SK-N-SH (cell line): ENCODE results near the gene RAB33B. TPM values are rescaled to one million over a fixed set of nuclear protein-coding genes. Genes with fewer than 3 reads are reported as not detected.

ENCODE experiments used
- CTCF ChIA-PET: fragments of 300-600, 350-600 bp; formaldehyde crosslinking; extraction: SDS; loops from one replicate; lab custom pipeline; 2021; lab: Yijun Ruan, JAX
- POLR2A ChIA-PET: fragments of 350-600 bp; sonication (Branson Sonifier 250); formaldehyde crosslinking; extraction: SDS; loops from one replicate; lab custom pipeline; 2020; ENCODE audit warnings: antibody characterized with exemption, inconsistent platforms; lab: Yijun Ruan, JAX
- DNase-seq: peaks from one replicate; pipeline ENCODE4 v3.0.0; 2012
- H2AFZ ChIP-seq: fragments of 200-600 bp; sonication (generic); 2 replicates; pipeline ENCODE4 v1.8.1; 2016; ENCODE audit warnings: antibody characterized with exemption, mild to moderate bottlenecking, low read depth
- H3F3A ChIP-seq: fragments of 200-600 bp; sonication (generic); replicated peaks from 2 replicates; pipeline ENCODE3; 2016; ENCODE audit warnings: antibody characterized with exemption, mild to moderate bottlenecking; ENCODE audit not compliant: insufficient read depth
- H3K27ac ChIP-seq, 2 experiments: fragments of 200-500 bp in 1 of 2; fragments of 200-600 bp in 1 of 2; sonication (Bioruptor generic) in 1 of 2; sonication (generic), shearing (Covaris generic) in 1 of 2; 2 replicates each; pipeline versions ENCODE4 v1.5.1 to v1.6.1; 2014 to 2016; ENCODE audit warnings: low read depth in 2 of 2, inconsistent platforms in 1 of 2, low read length in 1 of 2, mild to moderate bottlenecking in 1 of 2, mixed read lengths in 1 of 2
- H3K27me3 ChIP-seq: fragments of 200-600 bp; sonication (generic), shearing (Covaris generic); 2 replicates; pipeline ENCODE4 v1.6.1; 2016; ENCODE audit warnings: mixed run types; ENCODE audit not compliant: insufficient read depth
- H3K36me3 ChIP-seq, 2 experiments: fragments of 200-500 bp in 1 of 2; fragments of 200-600 bp in 1 of 2; sonication (Bioruptor generic) in 1 of 2; sonication (generic) in 1 of 2; replicated peaks in 1 of 2; 2 replicates each; pipeline versions ENCODE3 to v1.5.1; 2014 to 2016; ENCODE audit warnings: low read length in 1 of 2, mild to moderate bottlenecking in 1 of 2; ENCODE audit not compliant: insufficient read depth in 2 of 2, control insufficient read depth in 1 of 2
- H3K4me1 ChIP-seq, 2 experiments: fragments of 200-500 bp in 1 of 2; fragments of 200-600 bp in 1 of 2; sonication (Bioruptor generic) in 1 of 2; sonication (generic), shearing (Covaris generic) in 1 of 2; 2 replicates each; pipeline versions ENCODE4 v1.5.1 to v1.6.1; 2014 to 2016; ENCODE audit warnings: low read depth in 1 of 2, low read length in 1 of 2, mixed run types in 1 of 2; ENCODE audit not compliant: insufficient read depth in 2 of 2, control insufficient read depth in 1 of 2
- H3K4me2 ChIP-seq: fragments of 200-600 bp; sonication (generic), shearing (Covaris generic); 2 replicates; pipeline ENCODE4 v1.6.1; 2017; ENCODE audit warnings: mixed run types
- H3K4me3 ChIP-seq, 2 experiments: fragments of 200-500 bp in 1 of 2; fragments of 200-600 bp in 1 of 2; sonication (Bioruptor generic) in 1 of 2; sonication (generic), shearing (Covaris generic) in 1 of 2; 2 replicates each; pipeline versions ENCODE4 v1.5.1 to v1.8.1; 2014 to 2016; ENCODE audit warnings: low read depth in 2 of 2, inconsistent platforms in 1 of 2, low read length in 1 of 2, mild to moderate bottlenecking in 1 of 2, mixed read lengths in 1 of 2, moderate library complexity in 1 of 2
- H3K79me2 ChIP-seq: fragments of 200-600 bp; sonication (generic); 2 replicates; pipeline ENCODE4 v1.8.1; 2017; ENCODE audit warnings: mild to moderate bottlenecking; ENCODE audit not compliant: insufficient read depth
- H3K9ac ChIP-seq: fragments of 200-600 bp; sonication (generic); 2 replicates; pipeline ENCODE4 v1.6.1; 2017; ENCODE audit warnings: mixed run types
- H3K9me2 ChIP-seq: fragments of 200-600 bp; sonication (generic); 2 replicates; pipeline ENCODE4 v1.6.1; 2017; ENCODE audit warnings: mixed run types
- H3K9me3 ChIP-seq: fragments of 200-600 bp; sonication (generic); 2 replicates; pipeline ENCODE4 v1.6.1; 2017; ENCODE audit warnings: mixed run types, mild to moderate bottlenecking, moderate library complexity
- H4K20me1 ChIP-seq: fragments of 200-600 bp; sonication (generic); 2 replicates; pipeline ENCODE4 v1.6.1; 2017; ENCODE audit warnings: mild to moderate bottlenecking, mixed run types; ENCODE audit not compliant: insufficient read depth
- CHD2 ChIP-seq: fragments of 150-350 bp; IDR thresholded peaks from 2 replicates; pipeline ENCODE4 v1.6.1; 2018; ENCODE audit warnings: low read length; ENCODE audit not compliant: partially characterized antibody
- CTCF ChIP-seq: fragments of 200-600 bp; sonication (generic); IDR thresholded peaks from 2 replicates; pipeline ENCODE4 v1.6.1; 2017; ENCODE audit warnings: antibody characterized with exemption, mild to moderate bottlenecking, moderate library complexity
- EP300 ChIP-seq, 2 experiments: IDR thresholded peaks; 2 replicates each; pipeline versions ENCODE4 v1.4.0 to v1.6.1; 2012; ENCODE audit warnings: borderline replicate concordance in 1 of 2, low read depth in 1 of 2, low read length in 1 of 2
- EZH2phosphoT487 ChIP-seq: fragments of 200-600 bp; sonication (generic); IDR thresholded peaks from 2 replicates; pipeline ENCODE4 v1.6.1; 2017; ENCODE audit warnings: low read depth, mixed run types, mild to moderate bottlenecking, antibody characterized with exemption, moderate library complexity, borderline replicate concordance
- FOSL2 ChIP-seq: IDR thresholded peaks from 2 replicates; pipeline ENCODE4 v1.4.0; 2012; ENCODE audit warnings: low read depth, mild to moderate bottlenecking, moderate library complexity, borderline replicate concordance
- FOXJ3 ChIP-seq: sonication (generic); formaldehyde crosslinking; IDR thresholded peaks from 2 replicates; pipeline ENCODE4 v1.5.1; 2020; ENCODE audit warnings: mild to moderate bottlenecking, missing genetic modification reagents
- GABPA ChIP-seq: IDR thresholded peaks from 2 replicates; pipeline ENCODE4 v1.4.0; 2012; ENCODE audit warnings: low read depth, mild to moderate bottlenecking
- GATA2 ChIP-seq: sonication (generic); formaldehyde crosslinking; IDR thresholded peaks from 2 replicates; pipeline ENCODE4 v1.5.0; 2020; ENCODE audit warnings: mild to moderate bottlenecking, missing genetic modification reagents
- MAX ChIP-seq: IDR thresholded peaks from 2 replicates; pipeline ENCODE4 v1.4.0; 2012; ENCODE audit warnings: low read depth
- MEF2A ChIP-seq: IDR thresholded peaks from 2 replicates; pipeline ENCODE4 v1.4.0; 2012; ENCODE audit warnings: low read depth, borderline replicate concordance
- NFIC ChIP-seq: IDR thresholded peaks from 2 replicates; pipeline ENCODE4 v1.4.0; 2012; ENCODE audit warnings: borderline replicate concordance
- RCOR1 ChIP-seq: fragments of 150-350 bp; IDR thresholded peaks from 2 replicates; pipeline ENCODE4 v1.6.1; 2017; ENCODE audit warnings: antibody characterized with exemption, low read length
- TAF1 ChIP-seq: IDR thresholded peaks from 2 replicates; pipeline ENCODE4 v1.6.1; 2012; ENCODE audit warnings: low read depth, mild to moderate bottlenecking, low read length, moderate library complexity, borderline replicate concordance
- TCF12 ChIP-seq: IDR thresholded peaks from 2 replicates; pipeline ENCODE4 v1.4.0; 2012
- USF2 ChIP-seq: fragments of 150-350 bp; IDR thresholded peaks from 2 replicates; pipeline ENCODE4 v1.6.1; 2017; ENCODE audit warnings: antibody characterized with exemption, low read length, low read depth, borderline replicate concordance
- YY1 ChIP-seq: IDR thresholded peaks from 2 replicates; pipeline ENCODE4 v1.4.0; 2012; ENCODE audit warnings: low read depth, mild to moderate bottlenecking
- ZBTB33 ChIP-seq: IDR thresholded peaks from 2 replicates; pipeline ENCODE4 v1.4.0; 2012; ENCODE audit warnings: low read depth, borderline replicate concordance
- WGBS: methylation state at CpG from one replicate; pipeline ENCODE4 v1.1.6; 2017; ENCODE audit warnings: low lambda C conversion rate; 5-methylcytosine and 5-hydroxymethylcytosine counted together
- polyA plus RNA-seq, 3 experiments: library from polyadenylated mRNA; depleted of rRNA; stranded (reverse); fragments of >200 nt; gene quantifications; 2 replicates each; pipeline ENCODE4 v1.2.3, GENCODE V29; 2012

RAB33B gene
- polyA plus RNA-seq, 1 of the 3 experiments (the other 2 are of a cell fraction) = 2.3 TPM

GRCh38 chr4:139514382-139515059 is 60.6 kb downstream of the RAB33B start:
- Histone ChIP-seq H3K4me2 (no peak overlapping the region), H3K36me3 (peaks cover 37 to 38% of the 10 kb centered on the region in 2 experiments), H3F3A (peaks cover 4% of the 10 kb centered on the region), H3K9me2 (no peaks in the 10 kb centered on the region), H3K9ac (no peak overlapping the region), H3K4me3 (no peak overlapping the region), H3K27ac (peak overlapping the region in 1 of 2 experiments; percentile 3; a peak in 1 of 4 replicates), H4K20me1 (no peaks in the 10 kb centered on the region), H3K79me2 (no peaks in the 10 kb centered on the region), H3K9me3 (no peaks in the 10 kb centered on the region), H3K27me3 (no peaks in the 10 kb centered on the region), H2AFZ (no peak overlapping the region), H3K4me1 (peaks cover 0 to 17% of the 10 kb centered on the region in 2 experiments; a peak in 2 of 4 replicates)
- ChIA-PET POLR2A (no interaction called here), CTCF (interaction anchor here (0.6 to 1.8 kb wide), 5 partner anchors 8 to 36 kb away, joined by 3 to 5 read pairs (median 3); no protein-coding TSS in a partner anchor)
- no peak for TF ChIP-seq NFIC
- peak; percentile 46; the same call in 1 of the 2 replicates for TF ChIP-seq FOXJ3
- no peak for TF ChIP-seq YY1
- TF ChIP-seq RCOR1 = peak; percentile 74; the same call in 1 of the 2 replicates
- peak; percentile 80 for TF ChIP-seq GATA2 (CRISPR knock-in tag)
- no peak for TF ChIP-seq MEF2A
- peak; percentile 18 for TF ChIP-seq CHD2
- peak in 1 of 2 experiments; percentile 38; a peak in 1 of 4 replicates for TF ChIP-seq EP300 (IDR thresholded peaks at IDR 0.05; ENCODE audit: borderline replicate concordance in 1 of 2, low read depth in 1 of 2, low read length in 1 of 2)
- no peak for TF ChIP-seq ZBTB33
- 92% methylated on average over 8 of the region's 8 CpGs for WGBS
- DNase-seq = peak; percentile 22

- peaks cover 0 to 17% of the 10 kb centered on the region in 2 experiments; a peak in 2 of 4 replicates for H3K4me1 ChIP-seq
- DNase-seq = no peak
- CTCF ChIA-PET = interaction anchor here (0.9 to 1.8 kb wide), 3 partner anchors 12 to 811 kb away, joined by 3 to 5 read pairs (median 3); no protein-coding TSS in a partner anchor
- 61% methylated on average over 4 of the region's 4 CpGs for WGBS
- POLR2A ChIA-PET = no interaction called here
- H4K20me1 ChIP-seq = no peaks in the 10 kb centered on the region
- H3K4me2 ChIP-seq = no peak overlapping the region
- H3K36me3 ChIP-seq = peaks cover 37 to 41% of the 10 kb centered on the region in 2 experiments
- H3K27ac ChIP-seq = no peak overlapping the region
- no peak overlapping the region for H3K4me3 ChIP-seq
- no peak overlapping the region for H2AFZ ChIP-seq
- no peaks in the 10 kb centered on the region for H3K27me3 ChIP-seq
- H3K79me2 ChIP-seq = no peaks in the 10 kb centered on the region
- H3K9me3 ChIP-seq = no peaks in the 10 kb centered on the region
- H3K9me2 ChIP-seq = no peaks in the 10 kb centered on the region
- no peak overlapping the region for H3K9ac ChIP-seq
- peaks cover under 1% of the 10 kb centered on the region for H3F3A ChIP-seq
- TF ChIP-seq GABPA = no peak
- no peak for TF ChIP-seq USF2
- TF ChIP-seq FOXJ3 = no peak
- no peak for TF ChIP-seq RCOR1
- TF ChIP-seq MAX = no peak
- no peak for TF ChIP-seq TCF12
- no peak for TF ChIP-seq FOSL2
- no peak for TF ChIP-seq EP300 (IDR thresholded peaks at IDR 0.05; ENCODE audit: borderline replicate concordance in 1 of 2, low read depth in 1 of 2, low read length in 1 of 2)
- TF ChIP-seq TAF1 = no peak
- no peak for TF ChIP-seq EZH2phosphoT487
- TF ChIP-seq CTCF = no peak
Observed at GRCh38 chr4:139515531-139515958, 61.6 kb downstream of the RAB33B start.
